H9 (cell line): ENCODE measurements around the gene AKT1S1. TPM values are rescaled to one million over a fixed set of nuclear protein-coding genes. Genes with fewer than 3 reads are reported as not detected.

Experiments used
- DNase-seq: peaks from one replicate; pipeline ENCODE4 v3.0.0-alpha.2; 2017
- H2AFZ ChIP-seq: one replicate; pipeline ENCODE4 v1.6.1; 2013; ENCODE audit warnings: mild to moderate bottlenecking, low read length, control low read depth, moderate library complexity
- H2AK5ac ChIP-seq: 2 replicates; pipeline ENCODE4 v1.6.1; 2013; ENCODE audit warnings: low read length, control low read depth, mixed read lengths; ENCODE audit not compliant: insufficient read length
- H2BK120ac ChIP-seq: one replicate; pipeline ENCODE4 v1.6.1; 2013; ENCODE audit warnings: low read depth, mild to moderate bottlenecking, low read length, control low read depth, inconsistent platforms; ENCODE audit not compliant: poor library complexity, severe bottlenecking
- H2BK12ac ChIP-seq: 2 replicates; pipeline ENCODE4 v1.6.1; 2013; ENCODE audit warnings: low read length, control low read depth, mixed read lengths, low read depth; ENCODE audit not compliant: insufficient read length
- H2BK15ac ChIP-seq: 2 replicates; pipeline ENCODE4 v1.6.1; 2013; ENCODE audit warnings: low read depth, low read length, control low read depth
- H2BK20ac ChIP-seq: one replicate; pipeline ENCODE4 v1.6.1; 2013; ENCODE audit warnings: low read depth, mild to moderate bottlenecking, low read length, control low read depth, inconsistent platforms; ENCODE audit not compliant: poor library complexity, severe bottlenecking
- H2BK5ac ChIP-seq: 2 replicates; pipeline ENCODE4 v1.6.1; 2013; ENCODE audit warnings: low read length, control low read depth, mixed read lengths; ENCODE audit not compliant: insufficient read length
- H3K14ac ChIP-seq: 2 replicates; pipeline ENCODE4 v1.6.1; 2013; ENCODE audit warnings: low read length, control low read depth; ENCODE audit not compliant: insufficient read depth
- H3K18ac ChIP-seq: 2 replicates; pipeline ENCODE4 v1.6.1; 2013; ENCODE audit warnings: low read depth, mild to moderate bottlenecking, mixed read lengths, low read length, control low read depth; ENCODE audit not compliant: insufficient read length
- H3K23ac ChIP-seq: 2 replicates; pipeline ENCODE4 v1.6.1; 2013; ENCODE audit warnings: low read length, control low read depth, mixed read lengths, low read depth; ENCODE audit not compliant: insufficient read length
- H3K23me2 ChIP-seq: 2 replicates; pipeline ENCODE4 v1.6.1; 2013; ENCODE audit warnings: low read depth, mild to moderate bottlenecking, mixed read lengths, low read length, control low read depth; ENCODE audit not compliant: insufficient read length, poor library complexity, severe bottlenecking
- H3K27ac ChIP-seq: 2 replicates; pipeline ENCODE4 v1.5.1; 2013; ENCODE audit warnings: low read length, control low read depth, mixed read lengths, low read depth; ENCODE audit not compliant: insufficient read length
- H3K27me3 ChIP-seq: 2 replicates; pipeline ENCODE4 v1.6.1; 2013; ENCODE audit warnings: low read length, control low read depth, inconsistent platforms; ENCODE audit not compliant: insufficient read depth
- H3K4ac ChIP-seq: 2 replicates; pipeline ENCODE4 v1.6.1; 2013; ENCODE audit warnings: low read depth, mild to moderate bottlenecking, control low read depth, inconsistent platforms, low read length, moderate library complexity
- H3K4me1 ChIP-seq: 2 replicates; pipeline ENCODE4 v1.6.1; 2013; ENCODE audit warnings: low read length, control low read depth, inconsistent platforms; ENCODE audit not compliant: insufficient read depth
- H3K4me2 ChIP-seq: 2 replicates; pipeline ENCODE4 v1.6.1; 2013; ENCODE audit warnings: low read length, control low read depth, mixed read lengths; ENCODE audit not compliant: insufficient read length, insufficient read depth
- H3K56ac ChIP-seq: 2 replicates; pipeline ENCODE4 v1.6.1; 2013; ENCODE audit warnings: low read depth, mild to moderate bottlenecking, mixed read lengths, low read length, control low read depth; ENCODE audit not compliant: insufficient read length
- H3K79me1 ChIP-seq: 2 replicates; pipeline ENCODE4 v1.6.1; 2013; ENCODE audit warnings: low read depth, mild to moderate bottlenecking, moderate library complexity, low read length, control low read depth, inconsistent platforms; ENCODE audit not compliant: insufficient read depth, poor library complexity, severe bottlenecking
- H3K79me2 ChIP-seq: 2 replicates; pipeline ENCODE4 v1.6.1; 2013; ENCODE audit warnings: low read length, control low read depth, inconsistent platforms; ENCODE audit not compliant: insufficient read depth
- H3K9ac ChIP-seq: 2 replicates; pipeline ENCODE4 v1.6.1; 2013; ENCODE audit warnings: low read length, control low read depth, mixed read lengths; ENCODE audit not compliant: insufficient read length; ENCODE audit errors: extremely low read depth
- H3K9me3 ChIP-seq: one replicate; pipeline ENCODE4 v1.6.1; 2013; ENCODE audit warnings: low read depth, low read length, inconsistent platforms; ENCODE audit not compliant: control insufficient read depth
- H3T11ph ChIP-seq: one replicate; pipeline ENCODE4 v1.6.1; 2013; ENCODE audit warnings: mild to moderate bottlenecking, low read length, control low read depth, inconsistent platforms
- H4K20me1 ChIP-seq: one replicate; pipeline ENCODE4 v1.6.1; 2013; ENCODE audit not compliant: control insufficient read depth, insufficient read length, insufficient read depth
- H4K5ac ChIP-seq: 2 replicates; pipeline ENCODE4 v1.6.1; 2013; ENCODE audit warnings: low read depth, mild to moderate bottlenecking, mixed read lengths, low read length, control low read depth; ENCODE audit not compliant: insufficient read length
- H4K8ac ChIP-seq: replicated peaks from 2 replicates; pipeline ENCODE4 v1.6.1; 2013; ENCODE audit warnings: low read length, control low read depth, mixed read lengths, low read depth; ENCODE audit not compliant: insufficient read length
- H4K91ac ChIP-seq: 2 replicates; pipeline ENCODE4 v1.6.1; 2013; ENCODE audit warnings: low read depth, mild to moderate bottlenecking, moderate library complexity, mixed read lengths, low read length, control low read depth; ENCODE audit not compliant: insufficient read length
- H3K27ac Mint-ChIP-seq, 3 experiments: 2 replicates in 2 of 3; 3 replicates in 1 of 3; pipeline ENCODE4 v1.8.0; 2020 to 2021; ENCODE audit warnings: mixed read lengths in 3 of 3, mild to moderate bottlenecking in 1 of 3, moderate library complexity in 1 of 3
- H3K27me3 Mint-ChIP-seq: 2 replicates; pipeline ENCODE4 v1.8.0; 2021; ENCODE audit warnings: low read depth, mild to moderate bottlenecking, moderate library complexity, mixed read lengths
- H3K36me3 Mint-ChIP-seq, 3 experiments: 2 replicates in 2 of 3; 3 replicates in 1 of 3; pipeline ENCODE4 v1.8.0; 2020 to 2021; ENCODE audit warnings: low read depth in 3 of 3, mixed read lengths in 3 of 3; ENCODE audit not compliant: insufficient read depth in 1 of 3
- H3K4me1 Mint-ChIP-seq, 2 experiments: 2 replicates each; pipeline ENCODE4 v1.8.0; 2020; ENCODE audit warnings: mixed read lengths in 2 of 2
- H3K4me3 Mint-ChIP-seq, 2 experiments: 2 replicates in 1 of 2; 3 replicates in 1 of 2; pipeline ENCODE4 v1.8.0; 2020 to 2021; ENCODE audit warnings: mild to moderate bottlenecking in 2 of 2, mixed read lengths in 2 of 2, moderate library complexity in 1 of 2
- H3K9me3 Mint-ChIP-seq, 2 experiments: 2 replicates in 1 of 2; 3 replicates in 1 of 2; pipeline ENCODE4 v1.8.0; 2020; ENCODE audit warnings: mild to moderate bottlenecking in 2 of 2, mixed read lengths in 2 of 2, moderate library complexity in 1 of 2
- CTCF ChIP-seq: fragments of 200-600 bp; sonication (generic); conservative IDR thresholded peaks from 3 replicates; pipeline ENCODE4 v1.8.0; 2021; ENCODE audit warnings: antibody characterized with exemption, mild to moderate bottlenecking
- WGBS: extraction: QIAGEN DNeasy Blood & Tissue Kit; methylation state at CpG from one replicate; pipeline ENCODE4 v1.1.7; 2013; ENCODE audit warnings: missing lambda C conversion rate, low lambda C conversion rate, mixed read lengths; ENCODE audit not compliant: insufficient read length; ENCODE audit errors: extremely low coverage; 5-methylcytosine and 5-hydroxymethylcytosine counted together
- total RNA-seq: library from RNA; stranded (reverse); gene quantifications from 2 replicates; pipeline ENCODE4 v1.2.1, GENCODE V29; 2021

Gene AKT1S1
- total RNA-seq, 1 experiment from 2014 or later = 43.5 TPM

DNA sequence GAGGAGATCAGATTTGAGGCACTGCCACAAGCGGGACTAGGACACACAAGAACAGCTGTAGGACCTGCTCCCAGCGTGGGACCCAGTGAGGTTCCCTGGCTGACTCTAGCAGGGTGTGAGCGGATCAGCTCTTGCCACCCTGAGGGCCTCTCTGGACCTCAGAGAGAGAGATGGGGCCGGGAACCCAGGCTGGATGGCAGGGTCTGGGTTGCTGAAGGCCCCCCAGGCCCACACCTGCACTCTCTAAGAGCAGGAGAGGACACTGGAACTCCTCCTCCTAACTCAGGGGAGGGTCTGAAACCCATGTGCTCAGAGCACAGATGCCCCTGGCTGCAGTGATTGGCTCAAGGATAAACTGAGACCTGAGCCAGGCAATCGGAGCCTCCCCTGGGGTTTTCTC is 33.0 kb upstream of the AKT1S1 start:
- no peak overlapping the region for H2BK5ac ChIP-seq
- DNase-seq = no peak
- H2BK12ac ChIP-seq = no peak overlapping the region
- no peak overlapping the region for H2BK20ac ChIP-seq
- Mint-ChIP-seq H3K27me3 (peaks cover 3% of the 10 kb centered on the region; the same call in 1 of the 2 replicates), H3K27ac (no peak overlapping the region; a peak in 1 of 7 replicates), H3K36me3 (peaks cover 53 to 86% (median 78%) of the 10 kb centered on the region in 3 experiments), H3K4me1 (peaks cover 19 to 31% of the 10 kb centered on the region in 2 experiments), H3K4me3 (no peak overlapping the region), H3K9me3 (no peaks in the 10 kb centered on the region)
- no peak for TF ChIP-seq CTCF
- no peak overlapping the region for H2AK5ac ChIP-seq
- peaks cover 6% of the 10 kb centered on the region for H3K79me1 ChIP-seq
- H2BK15ac ChIP-seq = no peak overlapping the region
- H3K14ac ChIP-seq = no peak overlapping the region
- H3K9me3 ChIP-seq = no peaks in the 10 kb centered on the region
- H4K91ac ChIP-seq = no peak overlapping the region
- no peak overlapping the region for H3T11ph ChIP-seq
- H2AFZ ChIP-seq = no peak overlapping the region
- no peak overlapping the region for H3K9ac ChIP-seq
- H4K20me1 ChIP-seq = no peaks in the 10 kb centered on the region
- no peaks in the 10 kb centered on the region; the same call in 1 of the 2 replicates for H3K79me2 ChIP-seq
- H3K27ac ChIP-seq = no peak overlapping the region
- H2BK120ac ChIP-seq = no peak overlapping the region
- no peak overlapping the region for H3K18ac ChIP-seq
- H3K4me2 ChIP-seq = no peak overlapping the region
- H3K56ac ChIP-seq = no peak overlapping the region
- no peaks in the 10 kb centered on the region for H3K27me3 ChIP-seq
- H3K4ac ChIP-seq = no peak overlapping the region
- no peaks in the 10 kb centered on the region; the same call in 1 of the 2 replicates for H3K4me1 ChIP-seq
- H3K23me2 ChIP-seq = no peaks in the 10 kb centered on the region
- H4K5ac ChIP-seq = no peak overlapping the region
- no CpG with 5 or more reads among the region's 5 CpGs for WGBS
- no peak overlapping the region for H4K8ac ChIP-seq
- no peak overlapping the region for H3K23ac ChIP-seq
